NT2/D1 (cell line): Measurements from ENCODE around the gene EAF1.
"Not testable (repeated sequence)": the region's sequence is repeated elsewhere in the genome, so short reads cannot be mapped to it uniquely, and the experiment has no call there.

Experiments
- SUZ12 ChIP-seq: IDR thresholded peaks from 2 replicates; pipeline ENCODE4 v1.6.1; 2011; ENCODE audit not compliant: insufficient read length, insufficient read depth; ENCODE audit errors: extremely low read depth
- YY1 ChIP-seq: IDR thresholded peaks from 2 replicates; pipeline ENCODE4 v1.6.1; 2011; ENCODE audit not compliant: insufficient read length, insufficient read depth
- ZNF274 ChIP-seq: IDR thresholded peaks from 2 replicates; pipeline ENCODE4 v1.6.1; 2011; ENCODE audit warnings: mild to moderate bottlenecking, low read depth, low read length

- TF ChIP-seq ZNF274, YY1, SUZ12: not testable (repeated sequence)
Observed at GRCh38 chr3:15410966-15411365, 16.4 kb upstream of the EAF1 start.
